SH-SY5Y (cell line): ENCODE data around the gene GSTP1.

Experiments
- GATA2 ChIP-seq: IDR thresholded peaks from 2 replicates; pipeline ENCODE4 v1.6.1; 2011; ENCODE audit warnings: mild to moderate bottlenecking, low read depth, low read length
- GATA3 ChIP-seq: IDR thresholded peaks from 2 replicates; pipeline ENCODE4 v1.6.1; 2011; ENCODE audit warnings: low read depth, mild to moderate bottlenecking, low read length, moderate library complexity

DNA sequence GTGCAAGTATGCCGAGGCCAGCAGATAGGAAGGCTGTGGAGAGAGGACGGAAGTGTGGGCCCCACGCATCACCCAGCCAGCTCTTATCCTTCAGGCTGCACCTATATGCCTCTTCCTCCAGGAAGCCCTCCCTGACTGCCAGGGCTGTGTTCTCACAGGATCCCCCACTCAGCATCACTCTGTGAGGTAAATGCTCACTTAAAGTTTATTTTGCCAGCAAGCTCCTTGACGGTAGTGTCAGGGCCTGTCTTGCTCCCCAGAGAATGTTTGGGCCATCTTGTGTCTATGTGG lies 51.6 kb downstream of the GSTP1 start:
- TF ChIP-seq GATA2 (no peak), GATA3 (no peak)
